BE2C (cell line): Measurements from ENCODE around the gene TC2N.
A peak's percentile ranks its signal among the peaks of the same experiment; 100 is the strongest.
"Not testable (repeated sequence)": the region's sequence is repeated elsewhere in the genome, so short reads cannot be mapped to it uniquely, and the experiment has no call there.

Experiments used
- DNase-seq: peaks from one replicate; pipeline ENCODE4 v3.0.0-alpha.2; 2020
- H3K27me3 ChIP-seq: fragments of 250-450 bp; sonication (Bioruptor Pico); 2 replicates; pipeline ENCODE4 v1.5.1; 2020; ENCODE audit warnings: mild to moderate bottlenecking
- H3K36me3 ChIP-seq: fragments of 250-450 bp; sonication (Bioruptor Pico); 2 replicates; pipeline ENCODE4 v1.5.1; 2020; ENCODE audit warnings: mild to moderate bottlenecking
- H3K4me1 ChIP-seq: fragments of 250-450 bp; sonication (Bioruptor Pico); 2 replicates; pipeline ENCODE4 v1.5.1; 2020
- H3K4me3 ChIP-seq: 2 replicates; pipeline ENCODE4 v1.5.1; 2011; ENCODE audit warnings: low read depth, low read length
- H3K9me3 ChIP-seq: fragments of 250-450 bp; sonication (Bioruptor Pico); 2 replicates; pipeline ENCODE4 v1.5.1; 2020
- CTCF ChIP-seq: IDR thresholded peaks from 2 replicates; pipeline ENCODE4 v1.5.1; 2012; ENCODE audit warnings: mild to moderate bottlenecking, low read depth, low read length

TC2N gene

DNA sequence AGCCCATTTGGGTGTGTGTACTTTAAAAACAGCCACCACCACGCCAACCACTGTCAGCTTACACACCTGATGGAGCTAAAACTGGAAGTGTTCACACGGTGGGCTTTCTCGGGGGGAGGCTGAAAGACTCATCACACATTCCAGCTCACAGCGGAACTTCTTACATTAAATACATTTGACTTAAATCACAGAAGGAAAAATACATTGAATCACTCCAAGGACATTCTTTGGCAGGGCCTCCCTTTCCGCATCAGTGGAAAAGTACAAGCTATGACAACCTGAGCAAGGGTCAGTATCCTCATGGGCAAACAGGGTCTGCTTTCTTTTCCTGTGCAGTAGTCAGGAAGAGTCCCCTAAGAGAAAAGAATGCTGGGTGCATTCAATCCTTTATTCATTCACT is 31.0 kb upstream of the TC2N start:
- no peak for DNase-seq
- no peak for TF ChIP-seq CTCF
- no peak overlapping the region for H3K4me3 ChIP-seq
- peaks cover 2% of the 10 kb centered on the region for H3K27me3 ChIP-seq
- H3K4me1 ChIP-seq: no peaks in the 10 kb centered on the region
- no peaks in the 10 kb centered on the region for H3K9me3 ChIP-seq
- no peaks in the 10 kb centered on the region for H3K36me3 ChIP-seq

DNA sequence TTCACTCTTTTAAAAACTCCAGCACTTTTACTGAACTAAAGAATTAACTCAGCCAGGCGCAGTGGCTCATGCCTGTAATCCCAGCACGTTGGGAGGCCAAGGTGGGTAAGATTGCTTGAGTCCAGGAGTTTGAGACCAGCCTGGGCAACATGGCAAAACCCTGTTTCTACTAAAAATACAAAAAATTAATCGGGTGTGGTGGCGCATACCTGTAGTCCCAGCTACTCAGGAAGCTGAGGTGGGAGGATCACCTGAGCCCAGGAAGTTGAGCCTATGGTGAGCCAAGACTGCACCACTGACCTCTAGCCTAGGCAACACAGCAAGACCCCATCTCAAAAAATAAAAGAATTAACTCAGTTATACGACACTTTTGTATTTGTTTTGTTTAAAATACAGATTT is 30.4 kb upstream of the TC2N start:
- H3K36me3 ChIP-seq, H3K27me3 ChIP-seq, H3K4me1 ChIP-seq, DNase-seq, H3K9me3 ChIP-seq, H3K4me3 ChIP-seq: not testable (repeated sequence)

- no peaks in the 10 kb centered on the region for H3K4me1 ChIP-seq
- no peak overlapping the region for H3K4me3 ChIP-seq
- TF ChIP-seq CTCF: no peak
- no peaks in the 10 kb centered on the region for H3K36me3 ChIP-seq
- H3K27me3 ChIP-seq: peaks cover 5% of the 10 kb centered on the region
- no peaks in the 10 kb centered on the region for H3K9me3 ChIP-seq
- no peak for DNase-seq
Measured at GRCh38 chr14:91897106-91897701, 29.9 kb upstream of the TC2N start.

DNA sequence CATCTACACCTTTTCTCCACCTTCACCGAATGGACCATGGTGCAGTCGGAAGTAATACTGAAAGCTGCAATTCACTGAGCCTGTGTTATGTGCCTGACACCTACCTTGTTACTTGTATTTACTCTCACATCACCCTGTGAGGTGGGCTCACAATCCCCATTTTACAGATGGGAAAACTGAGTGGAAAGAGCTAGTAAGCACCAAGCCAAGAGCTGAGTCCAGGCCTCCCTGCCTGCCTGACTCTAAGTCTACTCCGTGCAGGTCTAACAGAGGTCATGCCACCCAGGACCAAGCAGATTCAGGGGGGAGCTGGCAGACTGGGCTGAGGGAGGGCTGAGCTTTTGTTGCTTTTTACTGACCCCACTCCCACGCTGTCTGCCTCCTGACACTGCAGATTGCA is 29.1 kb upstream of the TC2N start:
- Histone ChIP-seq H3K4me1 (no peaks in the 10 kb centered on the region), H3K4me3 (no peak overlapping the region), H3K36me3 (no peaks in the 10 kb centered on the region), H3K27me3 (peaks cover 5% of the 10 kb centered on the region), H3K9me3 (no peaks in the 10 kb centered on the region)
- TF ChIP-seq CTCF: no peak
- DNase-seq: no peak

DNA sequence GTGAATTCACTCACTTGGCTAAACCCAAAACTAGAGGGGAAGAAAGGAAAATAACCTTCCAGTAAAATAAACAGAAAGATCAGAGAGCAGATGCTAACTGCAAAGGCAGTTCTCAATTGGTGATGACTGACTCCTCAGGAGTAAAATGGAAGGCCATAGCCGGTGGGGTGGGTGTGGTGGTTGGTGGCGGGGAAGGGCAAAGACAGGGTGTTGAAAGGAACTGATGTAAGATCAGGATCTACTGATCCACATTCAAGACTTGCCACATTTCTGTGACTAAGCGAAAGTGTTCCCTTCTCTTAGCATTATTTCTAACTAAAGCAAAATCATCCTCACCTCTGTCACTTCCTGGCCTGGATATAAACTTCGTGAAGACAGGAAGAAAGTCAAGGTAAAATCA is 26.3 kb upstream of the TC2N start:
- Histone ChIP-seq H3K9me3 (no peaks in the 10 kb centered on the region), H3K36me3 (no peaks in the 10 kb centered on the region), H3K4me3 (no peak overlapping the region), H3K27me3 (peaks cover 5% of the 10 kb centered on the region), H3K4me1 (no peaks in the 10 kb centered on the region)
- TF ChIP-seq CTCF: no peak
- no peak for DNase-seq

DNA sequence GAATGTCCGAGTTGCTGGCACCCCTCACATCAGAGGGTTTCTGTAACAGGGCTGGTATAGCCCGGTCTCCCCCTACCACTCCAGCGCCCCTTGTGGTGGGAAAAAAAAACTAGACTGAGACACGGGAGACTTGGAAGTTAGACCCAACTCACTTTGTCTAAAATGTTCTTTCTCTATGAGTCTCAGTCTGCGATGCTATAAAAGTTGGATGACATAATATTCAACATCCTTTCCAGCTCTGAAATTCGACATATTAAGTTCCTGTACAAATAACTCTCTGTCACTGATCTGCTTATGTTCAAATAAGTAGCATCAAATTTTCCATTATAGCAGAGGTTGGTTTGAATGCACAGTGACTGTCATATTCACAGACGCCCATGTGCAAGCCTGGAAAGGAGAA is 25.7 kb upstream of the TC2N start:
- peak; percentile 82 for TF ChIP-seq CTCF
- Histone ChIP-seq H3K27me3 (peaks cover 5% of the 10 kb centered on the region), H3K36me3 (no peaks in the 10 kb centered on the region), H3K9me3 (no peaks in the 10 kb centered on the region), H3K4me3 (no peak overlapping the region), H3K4me1 (no peaks in the 10 kb centered on the region)
- DNase-seq: peak; percentile 43

- DNase-seq: no peak
- H3K27me3 ChIP-seq: peaks cover 5% of the 10 kb centered on the region; the same call in 1 of the 2 replicates
- H3K36me3 ChIP-seq: no peaks in the 10 kb centered on the region
- H3K4me3 ChIP-seq: no peak overlapping the region
- H3K9me3 ChIP-seq: no peaks in the 10 kb centered on the region
- TF ChIP-seq CTCF: no peak
- H3K4me1 ChIP-seq: no peaks in the 10 kb centered on the region
Measured at GRCh38 chr14:91891721-91892220, 24.4 kb upstream of the TC2N start.
